ENCODE data around the gene INSYN2A. TPM values are rescaled to one million over a fixed set of nuclear protein-coding genes. Genes with fewer than 3 reads are reported as not detected.

Gene INSYN2A
- total and polyA plus RNA-seq, 2 experiments from 2014 or later, result 0.28 to 1.3 TPM

DNA sequence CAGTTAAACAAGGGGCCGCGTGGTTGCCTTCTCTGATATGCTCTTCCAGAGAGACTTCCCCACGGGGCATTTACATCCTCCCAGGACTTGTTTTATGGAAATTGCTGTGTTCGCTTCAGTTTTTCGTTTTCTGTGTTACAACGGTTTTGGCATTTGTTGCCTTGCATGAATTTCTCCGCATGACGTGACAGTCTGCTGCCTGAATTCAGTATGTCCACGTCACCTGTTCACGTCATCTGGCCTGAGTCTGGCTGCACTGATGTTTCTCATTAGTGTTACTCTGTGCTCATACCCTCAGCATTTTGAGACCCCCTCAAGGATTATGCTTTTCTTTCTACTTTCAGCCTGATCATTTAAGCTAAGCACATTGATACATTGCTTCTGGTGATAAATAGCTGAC is 49.1 kb upstream of the INSYN2A start:
- Histone ChIP-seq H3F3A (replicated peaks; ENCODE audit: low read depth) (no peaks in the 10 kb centered on the region), H2AFZ (no peak overlapping the region), H4K20me1 (replicated peaks; ENCODE audit: insufficient read depth) (no peaks in the 10 kb centered on the region), H3K36me3 (ENCODE audit: insufficient read depth) (no peaks in the 10 kb centered on the region; the same call in 1 of the 2 replicates), H3K27ac (ENCODE audit: low read depth) (no peak overlapping the region), H3K4me2 (no peak overlapping the region), H3K9me2 (ENCODE audit: insufficient read depth) (no peaks in the 10 kb centered on the region), H3K4me1 (ENCODE audit: insufficient read depth) (no peaks in the 10 kb centered on the region), H3K79me2 (replicated peaks; ENCODE audit: insufficient read depth) (no peaks in the 10 kb centered on the region), H3K4me3 (no peak overlapping the region), H3K27me3 (ENCODE audit: insufficient read depth) (no peaks in the 10 kb centered on the region)
- Mint-ChIP-seq H3K27me3 (ENCODE audit: insufficient read depth, low read depth, poor library complexity) (peaks cover 5% of the 10 kb centered on the region), H3K4me1 (peaks cover 4% of the 10 kb centered on the region; the same call in 2 of the 3 replicates), H3K27ac (no peak overlapping the region), H3K9me3 (peaks cover 11% of the 10 kb centered on the region; the same call in 2 of the 3 replicates), H3K36me3 (ENCODE audit: low read depth) (peaks cover 26% of the 10 kb centered on the region), H3K4me3 (no peak overlapping the region)
- no peak for DNase-seq (ENCODE audit: low spot score)
- no peak for ATAC-seq
- no peak for TF ChIP-seq NANOG (IDR thresholded peaks at IDR 0.05; ENCODE audit: borderline replicate concordance)
- TF ChIP-seq CREB1 (CRISPR knock-in tag; IDR thresholded peaks at IDR 0.05; ENCODE audit: low read depth), result no peak
- TF ChIP-seq ZNF331 (CRISPR knock-in tag; IDR thresholded peaks at IDR 0.05; ENCODE audit: low read depth), result no peak

DNA sequence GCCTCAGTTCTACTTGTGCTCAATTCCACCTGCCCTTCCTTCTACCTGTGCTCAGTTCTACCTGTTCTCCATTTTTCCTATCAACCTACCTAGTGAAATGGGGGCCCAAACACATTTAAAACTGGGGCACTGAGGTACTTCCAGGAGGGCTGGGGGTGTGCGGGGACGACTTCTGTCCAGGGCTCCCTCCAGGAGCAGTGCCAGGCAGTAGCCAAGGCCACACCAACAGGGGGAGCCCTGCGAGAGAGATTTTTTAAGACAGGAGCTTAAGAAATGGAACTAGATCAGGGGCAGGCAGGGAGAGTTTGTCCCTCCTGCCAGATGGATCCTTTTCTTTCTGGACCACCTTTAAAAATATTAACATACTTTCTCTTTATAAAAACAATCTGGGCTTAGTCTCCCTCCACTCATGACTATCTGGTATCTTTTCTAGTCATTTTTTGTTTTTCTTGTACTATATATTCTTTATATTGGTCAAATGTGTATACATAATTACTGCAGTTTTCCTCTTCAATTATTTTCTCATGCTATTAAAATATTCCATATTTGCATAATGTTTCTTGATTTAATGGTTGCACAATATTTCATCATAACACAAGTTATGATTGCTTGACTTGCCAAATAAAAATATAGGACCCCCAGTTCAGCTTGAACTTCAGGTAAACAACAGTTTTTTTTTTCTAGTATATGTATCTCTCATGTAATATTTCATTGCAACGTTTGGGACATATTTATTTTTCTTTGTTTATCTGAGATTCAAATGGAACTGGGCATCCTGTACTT is 47.3 kb upstream of the INSYN2A start:
- ATAC-seq, result peak; percentile 99
- H3F3A ChIP-seq (replicated peaks; ENCODE audit: low read depth), result no peaks in the 10 kb centered on the region

DNA sequence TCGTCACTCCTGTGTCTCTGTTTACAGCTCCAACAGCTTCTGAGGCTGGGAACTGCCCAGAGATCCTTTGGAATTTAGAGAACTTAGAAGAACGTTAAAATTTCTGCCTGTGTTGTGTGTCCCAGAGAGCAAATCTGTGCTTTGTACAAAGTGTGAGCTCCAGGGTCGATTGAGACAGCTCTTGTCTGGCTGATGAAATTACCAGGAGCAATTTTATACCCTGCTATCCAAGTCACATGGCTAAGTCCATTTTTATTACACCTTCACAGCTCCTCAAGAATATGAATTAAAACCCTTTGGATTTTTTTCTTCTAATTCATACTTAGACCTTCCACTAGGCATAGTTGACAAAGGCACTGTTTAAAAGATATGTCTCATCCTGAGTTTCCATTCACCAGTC is 46.5 kb upstream of the INSYN2A start:
- Histone ChIP-seq H3K27me3 (ENCODE audit: insufficient read depth) (no peaks in the 10 kb centered on the region), H3K79me2 (replicated peaks; ENCODE audit: insufficient read depth) (no peaks in the 10 kb centered on the region; the same call in 1 of the 2 replicates), H3K4me3 (no peak overlapping the region), H3K4me1 (ENCODE audit: insufficient read depth) (no peaks in the 10 kb centered on the region), H2AFZ (no peak overlapping the region), H3K9me2 (ENCODE audit: insufficient read depth) (no peaks in the 10 kb centered on the region), H3K36me3 (ENCODE audit: insufficient read depth) (no peaks in the 10 kb centered on the region), H4K20me1 (replicated peaks; ENCODE audit: insufficient read depth) (no peaks in the 10 kb centered on the region), H3K4me2 (no peak overlapping the region), H3F3A (replicated peaks; ENCODE audit: low read depth) (no peaks in the 10 kb centered on the region), H3K27ac (ENCODE audit: low read depth) (no peak overlapping the region)
- peaks cover 4% of the 10 kb centered on the region; the same call in 2 of the 3 replicates for H3K4me1 Mint-ChIP-seq
- peaks cover 2% of the 10 kb centered on the region for H3K27me3 Mint-ChIP-seq (ENCODE audit: insufficient read depth, low read depth, poor library complexity)
- 0 out of 2 replicates have a peak overlapping the region, but pooled peaks have one; percentile 26 for H3K27ac Mint-ChIP-seq
- peaks cover 4% of the 10 kb centered on the region for H3K36me3 Mint-ChIP-seq (ENCODE audit: low read depth)
- no peaks in the 10 kb centered on the region for H3K9me3 Mint-ChIP-seq
- DNase-seq (ENCODE audit: low spot score), result no peak
- ATAC-seq, result no peak
- H3K4me3 Mint-ChIP-seq, result no peak overlapping the region
- TF ChIP-seq STAT1 (IDR thresholded peaks at IDR 0.05; ENCODE audit: unreplicated experiment), result no peak
- TF ChIP-seq, protein P1, sequence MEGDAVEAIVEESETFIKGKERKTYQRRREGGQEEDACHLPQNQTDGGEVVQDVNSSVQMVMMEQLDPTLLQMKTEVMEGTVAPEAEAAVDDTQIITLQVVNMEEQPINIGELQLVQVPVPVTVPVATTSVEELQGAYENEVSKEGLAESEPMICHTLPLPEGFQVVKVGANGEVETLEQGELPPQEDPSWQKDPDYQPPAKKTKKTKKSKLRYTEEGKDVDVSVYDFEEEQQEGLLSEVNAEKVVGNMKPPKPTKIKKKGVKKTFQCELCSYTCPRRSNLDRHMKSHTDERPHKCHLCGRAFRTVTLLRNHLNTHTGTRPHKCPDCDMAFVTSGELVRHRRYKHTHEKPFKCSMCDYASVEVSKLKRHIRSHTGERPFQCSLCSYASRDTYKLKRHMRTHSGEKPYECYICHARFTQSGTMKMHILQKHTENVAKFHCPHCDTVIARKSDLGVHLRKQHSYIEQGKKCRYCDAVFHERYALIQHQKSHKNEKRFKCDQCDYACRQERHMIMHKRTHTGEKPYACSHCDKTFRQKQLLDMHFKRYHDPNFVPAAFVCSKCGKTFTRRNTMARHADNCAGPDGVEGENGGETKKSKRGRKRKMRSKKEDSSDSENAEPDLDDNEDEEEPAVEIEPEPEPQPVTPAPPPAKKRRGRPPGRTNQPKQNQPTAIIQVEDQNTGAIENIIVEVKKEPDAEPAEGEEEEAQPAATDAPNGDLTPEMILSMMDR (conservative IDR thresholded peaks at IDR 0.05; ENCODE audit: low read depth in 2 of 2), result no peak
- TF ChIP-seq EZH2phosphoT487 (IDR thresholded peaks at IDR 0.05; ENCODE audit: unreplicated experiment), result no peak
- no peak for TF ChIP-seq ZNF114 (CRISPR knock-in tag; IDR thresholded peaks at IDR 0.05)
- no peak for TF ChIP-seq POLR2AphosphoS5 (IDR thresholded peaks at IDR 0.05; ENCODE audit: low read depth)
- TF ChIP-seq ZNF331 (CRISPR knock-in tag; IDR thresholded peaks at IDR 0.05; ENCODE audit: low read depth), result no peak

More for the DNA sequence above, 47.3 kb upstream of the INSYN2A start:
- Histone ChIP-seq H3K27me3 (ENCODE audit: insufficient read depth) (no peaks in the 10 kb centered on the region), H3K9me2 (ENCODE audit: insufficient read depth) (no peaks in the 10 kb centered on the region), H4K20me1 (replicated peaks; ENCODE audit: insufficient read depth) (no peaks in the 10 kb centered on the region), H2AFZ (no peak overlapping the region), H3K79me2 (replicated peaks; ENCODE audit: insufficient read depth) (no peaks in the 10 kb centered on the region; the same call in 1 of the 2 replicates), H3K36me3 (ENCODE audit: insufficient read depth) (no peaks in the 10 kb centered on the region; the same call in 1 of the 2 replicates), H3K4me3 (no peak overlapping the region), H3K4me1 (ENCODE audit: insufficient read depth) (no peaks in the 10 kb centered on the region), H3K4me2 (no peak overlapping the region), H3K27ac (ENCODE audit: low read depth) (no peak overlapping the region)
- DNase-seq (ENCODE audit: low spot score), result peak; percentile 83
- Mint-ChIP-seq H3K27ac (0 out of 2 replicates have a peak overlapping the region, but pooled peaks have one; percentile 26), H3K4me1 (peaks cover 4% of the 10 kb centered on the region; the same call in 2 of the 3 replicates), H3K27me3 (ENCODE audit: insufficient read depth, low read depth, poor library complexity) (peaks cover 2% of the 10 kb centered on the region), H3K4me3 (no peak overlapping the region), H3K36me3 (ENCODE audit: low read depth) (peaks cover 12% of the 10 kb centered on the region), H3K9me3 (peaks cover 6% of the 10 kb centered on the region; the same call in 2 of the 3 replicates)
- TF ChIP-seq, protein P1 (conservative IDR thresholded peaks at IDR 0.05; ENCODE audit: low read depth in 2 of 2), result peak; percentile 76 to 82
- TF ChIP-seq POLR2AphosphoS5 (IDR thresholded peaks at IDR 0.05; ENCODE audit: low read depth), result no peak

Measured in GM23338 (cell line).